Lower leg skin (tissue), 4 donors: ENCODE results near the gene ANKS1A. TPM values are rescaled to one million over a fixed set of nuclear protein-coding genes. Genes with fewer than 3 reads are reported as not detected.

ENCODE experiments used
- DNase-seq, 2 donors: peaks; one replicate each; pipeline ENCODE4 v3.0.0-alpha.2; 2019; ENCODE audit warnings: low spot score in 2 of 2
- H3K4me3 ChIP-seq: fragments of 200-600 bp; sonication (generic); 2 replicates; pipeline ENCODE4 v1.5.1; 2017; ENCODE audit warnings: mild to moderate bottlenecking, low read depth; ENCODE audit not compliant: poor library complexity, severe bottlenecking
- POLR2A ChIP-seq, 2 donors: fragments of 450-650 bp; IDR thresholded peaks; one replicate each; pipeline ENCODE4 v1.6.1; 2016 to 2017; ENCODE audit warnings: antibody characterized with exemption in 2 of 2, mild to moderate bottlenecking in 1 of 2, moderate library complexity in 1 of 2
- WGBS, 2 donors: methylation state at CpG; one replicate each; pipeline ENCODE4 v1.1.5; 2018; 5-methylcytosine and 5-hydroxymethylcytosine counted together
- intact Hi-C: fragments of 100-400 bp; cut with DNase I; formaldehyde crosslinking; loops from one replicate; pipeline ENCODE4 v1.15.0; 2023; ENCODE audit warnings: low total_unique reads
- total RNA-seq, 4 donors: library from RNA; depleted of rRNA; stranded (reverse); fragments of >200 nt; gene quantifications; one replicate each; pipeline ENCODE4 v1.1.0, GENCODE V29; 2016
- TF ChIP-seq, protein P1 (sequence below), 3 donors: fragments of 450-650 bp; IDR thresholded peaks; one replicate each; pipeline ENCODE4 v1.5.1; 2016; ENCODE audit warnings: antibody characterized with exemption in 3 of 3, mild to moderate bottlenecking in 3 of 3, moderate library complexity in 2 of 3

ANKS1A gene
- total RNA-seq, 4 donors from 2014 or later, result 22.9 to 27.8 (median 25.3) TPM

DNA sequence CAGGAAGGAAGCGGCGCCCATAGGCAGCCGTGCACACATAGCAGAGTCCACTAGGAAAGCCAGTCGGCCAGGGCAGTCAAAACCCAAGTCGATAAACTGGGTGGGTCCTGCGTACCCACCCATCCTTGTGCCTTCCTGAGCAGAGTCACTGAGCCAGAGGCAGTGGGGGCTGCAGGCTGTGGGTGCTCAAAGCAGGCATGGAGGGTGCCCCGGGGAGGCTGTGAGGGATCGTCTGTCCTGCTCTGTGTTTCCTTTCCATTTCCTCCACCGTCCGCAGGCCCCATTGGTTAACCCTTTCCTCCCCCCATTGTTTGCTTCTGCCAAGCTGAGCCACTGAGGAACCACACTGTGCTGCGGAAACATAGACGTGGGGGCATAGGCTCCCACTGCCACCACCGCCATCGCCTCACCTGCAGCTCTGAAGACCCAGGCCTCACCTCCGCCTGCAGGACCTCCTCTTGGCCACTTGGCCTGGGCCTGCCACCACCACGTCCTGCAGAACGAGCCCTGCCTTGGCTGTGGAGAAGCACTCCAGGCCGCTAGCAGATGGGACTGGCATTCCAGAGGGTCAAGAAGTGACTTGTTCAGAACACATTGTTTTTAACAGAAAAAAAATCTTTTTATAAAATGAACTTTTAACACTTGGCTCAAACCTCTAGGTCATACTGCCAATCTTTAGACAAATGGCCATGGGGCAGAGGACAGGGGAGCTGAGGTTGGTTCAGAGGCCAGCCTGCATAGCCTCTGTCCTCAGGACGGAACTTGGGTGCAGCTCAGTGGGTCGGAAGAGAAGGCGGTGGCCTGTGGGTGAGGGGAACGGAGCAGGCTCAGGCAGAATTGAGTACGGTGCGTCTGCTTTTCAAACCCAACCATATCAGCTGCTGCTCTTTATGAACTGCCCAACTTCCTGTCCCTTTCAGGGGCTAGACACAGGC, 199.5 kb downstream of the ANKS1A start:
- no peak for DNase-seq

DNA sequence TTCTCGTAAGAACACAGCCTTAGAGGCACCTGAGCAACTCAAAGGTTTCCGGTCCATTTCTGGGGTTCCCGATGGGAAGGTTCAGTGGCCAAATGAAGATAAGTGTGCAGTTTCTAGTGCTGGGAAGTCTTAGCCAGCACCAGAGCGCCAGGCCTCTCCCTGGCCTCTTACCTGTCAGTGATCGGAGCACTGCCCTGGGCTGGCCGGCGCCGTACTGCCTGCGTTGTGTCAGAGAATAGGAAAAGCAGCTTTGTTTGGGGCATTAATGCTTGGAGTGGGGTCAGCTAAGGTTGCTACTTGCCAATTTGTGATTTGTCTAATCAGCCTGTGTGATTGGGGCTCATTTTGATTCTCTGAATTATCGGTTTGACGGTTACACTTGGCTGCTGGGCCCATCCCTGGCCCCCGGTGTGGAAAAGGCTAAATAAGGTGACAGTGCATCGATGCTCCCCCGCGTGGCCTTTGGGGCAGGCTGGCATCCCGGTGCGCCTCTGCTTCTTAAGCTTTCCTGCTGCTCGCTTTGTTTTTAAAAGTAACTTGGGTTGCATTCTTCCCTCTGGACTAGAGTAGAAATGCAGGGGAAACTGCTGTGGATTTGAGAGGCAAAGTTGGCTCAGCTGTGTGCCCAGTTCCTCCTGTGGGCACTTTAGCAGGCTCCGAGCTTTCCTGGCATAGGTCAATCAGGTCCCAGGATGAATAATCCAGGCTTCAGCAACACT, 200.3 kb downstream of the ANKS1A start:
- intact Hi-C loops, result no loop called here
- 92 to 94% methylated on average over 17 to 19 of the region's 19 CpGs for WGBS, 2 donors
- no peak for TF ChIP-seq POLR2A (IDR thresholded peaks at IDR 0.05)
- TF ChIP-seq, protein P1, sequence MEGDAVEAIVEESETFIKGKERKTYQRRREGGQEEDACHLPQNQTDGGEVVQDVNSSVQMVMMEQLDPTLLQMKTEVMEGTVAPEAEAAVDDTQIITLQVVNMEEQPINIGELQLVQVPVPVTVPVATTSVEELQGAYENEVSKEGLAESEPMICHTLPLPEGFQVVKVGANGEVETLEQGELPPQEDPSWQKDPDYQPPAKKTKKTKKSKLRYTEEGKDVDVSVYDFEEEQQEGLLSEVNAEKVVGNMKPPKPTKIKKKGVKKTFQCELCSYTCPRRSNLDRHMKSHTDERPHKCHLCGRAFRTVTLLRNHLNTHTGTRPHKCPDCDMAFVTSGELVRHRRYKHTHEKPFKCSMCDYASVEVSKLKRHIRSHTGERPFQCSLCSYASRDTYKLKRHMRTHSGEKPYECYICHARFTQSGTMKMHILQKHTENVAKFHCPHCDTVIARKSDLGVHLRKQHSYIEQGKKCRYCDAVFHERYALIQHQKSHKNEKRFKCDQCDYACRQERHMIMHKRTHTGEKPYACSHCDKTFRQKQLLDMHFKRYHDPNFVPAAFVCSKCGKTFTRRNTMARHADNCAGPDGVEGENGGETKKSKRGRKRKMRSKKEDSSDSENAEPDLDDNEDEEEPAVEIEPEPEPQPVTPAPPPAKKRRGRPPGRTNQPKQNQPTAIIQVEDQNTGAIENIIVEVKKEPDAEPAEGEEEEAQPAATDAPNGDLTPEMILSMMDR (IDR thresholded peaks at IDR 0.05), result no peak
- DNase-seq, result no peak
- no peak overlapping the region for H3K4me3 ChIP-seq

More for the DNA sequence above, 199.5 kb downstream of the ANKS1A start:
- intact Hi-C loops, result no loop called here
- 76 to 82% methylated on average over 24 of the region's 24 CpGs for WGBS, 2 donors
- no peak overlapping the region for H3K4me3 ChIP-seq
- TF ChIP-seq, protein P1 (IDR thresholded peaks at IDR 0.05), result no peak
- TF ChIP-seq POLR2A (IDR thresholded peaks at IDR 0.05), result no peak

DNA sequence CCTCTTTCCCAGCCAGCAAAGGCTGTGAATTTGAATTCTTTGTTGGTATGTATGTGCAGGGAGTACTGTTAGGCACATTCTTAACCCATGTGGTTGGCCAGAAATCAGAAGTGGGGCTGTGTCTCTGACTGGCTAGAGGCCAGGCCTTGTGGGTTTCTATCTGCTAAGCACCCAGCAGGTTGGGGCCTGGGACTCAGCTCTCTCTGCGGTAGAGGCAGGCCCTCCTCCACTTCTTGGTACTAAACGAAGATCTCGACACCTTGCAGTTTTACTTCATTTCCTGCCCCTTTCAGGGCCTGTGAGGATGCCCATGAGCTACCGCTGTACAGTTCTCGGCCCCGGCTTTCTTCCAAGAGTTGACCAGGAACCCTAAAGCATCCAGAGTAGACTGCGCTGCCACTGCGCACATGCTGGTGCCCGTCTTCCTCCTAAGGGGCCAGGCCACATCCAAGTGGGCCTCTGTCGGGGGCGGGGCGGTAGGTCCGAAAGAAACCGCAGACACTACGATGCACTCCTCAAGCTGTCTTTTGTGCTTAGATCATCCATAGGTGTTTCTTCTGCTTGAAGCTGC, 201.0 kb downstream of the ANKS1A start:
- TF ChIP-seq, protein P1 (IDR thresholded peaks at IDR 0.05), result no peak
- H3K4me3 ChIP-seq, result no peak overlapping the region
- 79 to 84% methylated on average over 15 of the region's 15 CpGs for WGBS, 2 donors
- DNase-seq, result no peak
- intact Hi-C loops, result no loop called here

DNA sequence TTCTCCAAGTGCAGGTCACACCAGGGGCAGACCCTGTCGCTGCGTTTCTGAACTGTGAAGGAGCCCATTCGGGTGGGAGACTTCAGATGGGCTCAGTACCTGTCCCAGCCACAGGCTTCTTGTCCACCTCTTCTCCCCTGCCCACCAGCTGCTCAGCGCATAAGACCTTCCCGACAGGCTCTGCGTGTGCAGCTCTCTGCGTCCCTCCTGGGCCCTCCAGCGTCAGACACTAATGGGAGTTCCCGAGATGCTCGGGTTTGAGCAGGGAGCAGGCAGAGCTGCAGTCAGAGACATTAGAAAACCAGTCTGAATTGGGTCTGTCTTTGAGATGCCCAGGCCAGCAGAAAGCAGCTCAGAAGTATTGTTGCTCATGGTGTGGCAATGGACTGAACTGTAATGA, 201.7 kb downstream of the ANKS1A start:
- intact Hi-C loops, result no loop called here
- no peak for DNase-seq
- TF ChIP-seq, protein P1 (IDR thresholded peaks at IDR 0.05), result no peak
- no peak for TF ChIP-seq POLR2A (IDR thresholded peaks at IDR 0.05)
- 76 to 77% methylated on average over 10 of the region's 10 CpGs for WGBS, 2 donors
- H3K4me3 ChIP-seq, result no peak overlapping the region

DNA sequence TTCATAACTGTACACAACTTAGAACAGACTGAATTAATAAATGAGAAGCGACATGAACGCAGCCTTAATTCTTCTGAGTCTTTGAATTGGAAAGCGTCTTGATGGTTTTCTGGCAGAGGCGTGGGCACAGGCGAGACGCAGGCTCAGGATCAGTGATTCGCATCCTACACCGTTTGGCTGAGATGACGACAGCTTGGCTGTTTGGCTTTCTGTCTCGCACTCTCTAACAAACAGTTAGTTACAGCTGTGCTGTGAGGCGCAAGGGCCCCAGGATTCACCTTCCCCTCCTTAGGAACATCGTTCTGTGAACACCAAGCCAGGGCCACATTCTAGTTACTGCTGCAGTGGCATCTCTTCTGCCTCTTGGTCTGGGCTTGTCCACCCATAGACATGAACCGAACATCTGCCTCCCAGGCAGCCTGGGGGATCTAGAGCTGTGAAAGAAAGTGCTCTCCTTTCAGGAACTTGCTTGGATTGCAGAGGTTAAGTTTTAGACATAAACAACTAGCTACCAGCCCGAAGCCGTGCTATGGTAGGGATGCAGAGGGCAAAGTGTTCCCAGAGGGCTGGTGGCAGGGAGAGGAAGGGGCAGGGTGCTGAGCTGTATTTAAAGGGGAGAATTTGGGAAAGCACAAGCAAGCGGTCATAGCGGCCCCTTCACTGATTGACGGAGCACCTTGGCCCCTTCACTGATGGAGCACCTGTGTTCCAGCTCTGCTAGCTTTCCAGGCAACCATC, 202.5 kb downstream of the ANKS1A start:
- WGBS, 2 donors, result 75 to 82% methylated on average over 18 of the region's 18 CpGs
- intact Hi-C loops, result no loop called here
- TF ChIP-seq, protein P1 (IDR thresholded peaks at IDR 0.05), result no peak
- no peak for TF ChIP-seq POLR2A (IDR thresholded peaks at IDR 0.05)
- DNase-seq, result no peak
- no peak overlapping the region for H3K4me3 ChIP-seq
